HG03103 (cell line): ENCODE data around the gene KRT31.
"Not testable (repeated sequence)": the region's sequence is repeated elsewhere in the genome, so short reads cannot be mapped to it uniquely, and the experiment has no call there.

Source experiments
- ATAC-seq: cut with Tn5 transposase; IDR thresholded peaks from one replicate; pipeline ENCODE4 v1.9.1; 2021; ENCODE audit warnings: low read depth; ENCODE audit not compliant: unreplicated experiment

Gene KRT31

DNA sequence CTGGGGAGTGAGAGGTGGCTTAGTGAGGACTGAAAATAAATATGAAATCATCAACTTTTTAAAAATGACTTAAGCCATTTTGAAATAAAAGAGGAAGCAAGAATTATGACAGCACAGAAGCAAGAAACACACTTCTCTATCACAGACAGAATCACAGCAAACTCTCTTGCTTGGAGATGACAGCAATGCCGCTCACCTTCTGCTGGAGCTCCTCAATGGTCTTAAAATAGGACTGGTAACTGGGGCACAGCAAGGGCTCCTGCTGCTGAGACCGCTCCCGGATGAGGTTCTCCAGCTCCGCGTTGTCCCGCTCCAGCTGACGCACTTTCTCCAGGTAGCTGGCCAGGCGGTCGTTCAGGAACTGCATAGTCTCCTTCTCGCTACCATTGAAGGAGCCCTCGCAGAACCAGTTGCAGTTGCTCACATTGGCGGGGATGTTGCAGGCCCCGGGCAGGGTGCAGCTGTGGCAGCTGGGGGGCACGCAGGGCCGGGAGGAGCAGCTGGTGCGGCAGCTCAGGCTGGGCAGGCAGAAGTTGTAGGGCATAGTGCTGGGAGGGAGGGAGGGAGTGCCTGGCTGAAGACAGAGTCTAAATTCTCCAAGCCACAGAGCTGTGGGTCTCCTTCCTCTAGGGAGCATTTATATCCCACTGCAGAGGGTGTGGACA, at the start of gene KRT31:
Gene KRT31, minus strand, starts transcription at position 613 of the 665 bp plus-strand sequence. Its CDS starts 69 bp downstream, at position 544.
- ATAC-seq = no peak

DNA sequence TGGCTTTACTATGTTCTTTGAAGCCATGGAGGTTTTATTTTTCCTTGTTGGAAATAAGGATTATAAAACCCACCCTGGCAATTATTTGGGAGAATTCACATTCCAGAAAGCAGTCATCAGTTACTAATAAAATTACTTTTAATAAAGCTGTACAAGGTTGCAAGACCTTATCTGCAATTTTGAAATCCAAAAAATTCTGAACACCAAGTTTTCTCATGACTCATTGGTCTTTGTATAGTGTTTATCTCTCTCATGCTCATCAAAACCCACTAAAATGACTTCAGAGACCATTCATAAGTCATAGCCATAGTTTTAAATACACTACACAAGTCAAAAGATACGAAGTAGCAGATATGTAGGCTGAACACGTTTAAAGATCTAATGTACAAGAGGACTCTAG, 49.4 kb upstream of the KRT31 start:
- no peak for ATAC-seq

DNA sequence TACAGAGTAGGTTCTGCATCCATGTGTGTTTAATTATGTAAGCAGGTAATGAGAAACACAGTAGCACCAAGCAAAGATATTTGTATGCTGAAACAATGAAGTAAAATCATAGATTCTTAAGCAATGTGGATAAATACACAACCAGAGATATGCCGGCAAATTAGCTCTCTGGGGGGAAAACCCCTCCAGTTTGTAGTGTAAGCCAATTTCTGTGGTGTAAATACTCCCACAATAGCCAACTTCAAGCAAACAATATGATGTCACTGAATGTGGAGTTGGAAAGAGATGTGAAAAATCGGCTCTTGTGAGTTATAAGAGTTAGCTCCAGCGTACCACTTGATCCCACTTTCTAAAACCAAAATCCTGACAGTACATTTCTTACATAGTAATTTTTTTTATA, 47.2 kb upstream of the KRT31 start:
- ATAC-seq = no peak

GRCh38 chr17:41444186-41444585, 46.8 kb upstream of the KRT31 start:
- ATAC-seq = no peak

DNA sequence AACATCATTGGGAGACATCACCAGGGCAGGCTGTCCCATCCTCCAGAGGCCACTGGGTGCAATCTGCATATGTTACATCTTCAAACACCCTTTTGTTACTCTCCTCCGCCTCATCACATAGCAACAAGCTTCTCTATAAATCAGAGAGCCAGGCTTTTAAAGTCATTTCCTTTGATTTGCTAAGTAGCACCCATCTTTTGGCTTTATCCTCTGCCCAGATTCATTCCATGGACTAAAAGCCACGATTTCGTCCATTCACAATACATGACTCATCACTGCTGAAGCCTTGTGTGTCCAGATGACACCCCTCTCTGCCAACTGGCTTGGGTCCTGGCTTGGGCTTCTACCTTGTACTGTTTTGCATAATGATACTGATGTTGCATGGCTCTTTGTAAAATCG, 45.3 kb upstream of the KRT31 start:
- ATAC-seq = no peak

- ATAC-seq = no peak
Measured at GRCh38 chr17:41440531-41441033, 43.2 kb upstream of the KRT31 start, which contains the start of gene KRT38. Gene KRT38 (minus strand): TSS chr17:41440983. CDS start chr17:41440921, 62 bp downstream.

DNA sequence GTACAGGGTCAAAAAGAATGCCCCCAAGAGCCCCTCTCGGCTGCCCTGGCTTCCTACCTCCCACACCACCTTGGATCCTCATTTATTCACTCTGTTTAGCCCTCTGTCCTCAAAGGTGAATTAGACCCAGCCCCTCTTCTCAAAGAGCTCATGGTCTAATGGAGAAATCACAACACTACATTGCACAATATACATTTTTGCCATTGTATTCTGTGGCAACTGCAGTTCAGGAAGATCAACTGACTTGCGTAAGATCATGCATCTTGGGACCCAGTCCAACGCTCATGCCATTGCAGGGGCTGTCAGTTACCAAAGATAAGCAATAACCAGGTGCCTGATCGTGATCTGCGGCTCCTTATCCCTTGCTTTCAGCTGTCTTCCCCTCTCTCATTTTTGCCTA, 42.0 kb upstream of the KRT31 start:
- no peak for ATAC-seq

GRCh38 chr17:41437769-41438168, 40.4 kb upstream of the KRT31 start:
- ATAC-seq = no peak

GRCh38 chr17:41437254-41437653, 39.8 kb upstream of the KRT31 start:
- no peak for ATAC-seq

DNA sequence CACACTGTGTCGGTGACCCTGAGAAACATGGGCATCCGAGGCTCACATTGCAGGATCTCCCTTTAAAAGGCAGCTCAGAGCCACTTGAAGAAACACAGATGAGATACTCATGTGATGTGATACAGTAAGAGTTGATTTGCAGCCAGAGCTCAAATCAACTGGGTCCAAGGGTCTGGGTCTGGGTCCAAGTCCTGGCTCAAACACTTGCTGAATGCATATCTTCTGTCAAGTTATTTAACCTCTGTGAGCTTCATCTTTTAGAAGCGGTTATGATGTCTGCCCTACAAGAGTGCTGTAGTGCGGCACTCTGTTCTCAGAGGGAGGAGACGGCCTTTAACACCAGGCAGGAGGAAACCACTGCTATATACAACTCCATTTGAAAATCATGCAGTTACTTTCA, 37.0 kb upstream of the KRT31 start:
- no peak for ATAC-seq

GRCh38 chr17:41434005-41434404, 36.6 kb upstream of the KRT31 start:
- ATAC-seq = no peak

DNA sequence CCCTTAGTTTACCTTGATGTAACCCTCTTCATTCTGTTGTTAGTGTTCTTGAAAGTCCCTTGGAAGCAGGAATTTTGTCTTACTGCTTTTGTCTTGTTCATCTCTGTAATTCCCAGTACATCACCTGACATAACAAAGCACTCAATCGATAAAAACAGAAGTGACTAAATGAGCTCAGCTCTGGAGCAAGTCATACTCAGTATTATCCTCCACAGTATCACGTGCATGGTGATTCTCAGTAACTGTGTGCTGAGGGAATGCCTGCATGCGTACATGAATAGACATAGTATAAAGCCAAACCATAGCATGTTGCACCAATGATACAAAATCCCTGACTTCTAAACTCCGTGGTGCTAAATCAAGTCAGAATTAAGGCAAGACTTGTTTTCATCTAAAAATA, 36.2 kb upstream of the KRT31 start:
- no peak for ATAC-seq

GRCh38 chr17:41430376-41430775, 33.0 kb upstream of the KRT31 start:
- ATAC-seq = not testable (repeated sequence)

DNA sequence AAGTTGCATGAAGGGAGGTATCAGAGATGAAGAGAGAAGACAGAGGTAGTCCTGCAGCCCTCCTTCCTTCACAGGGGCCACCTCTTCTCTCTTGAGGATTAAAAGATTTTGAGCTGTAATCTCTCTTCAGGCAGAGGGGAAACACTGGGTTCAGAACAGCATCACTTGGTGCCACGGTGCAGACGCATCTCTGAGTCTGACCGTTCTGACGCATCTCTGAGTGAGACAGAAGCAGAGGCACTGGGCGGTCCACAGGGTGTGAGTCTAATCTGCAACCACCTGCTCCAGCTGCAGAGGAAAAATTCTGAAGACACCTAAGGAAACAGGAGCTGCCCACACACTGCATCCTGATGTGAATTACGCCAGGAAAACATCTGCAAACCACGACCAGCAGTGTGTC, 32.3 kb upstream of the KRT31 start:
- no peak for ATAC-seq

DNA sequence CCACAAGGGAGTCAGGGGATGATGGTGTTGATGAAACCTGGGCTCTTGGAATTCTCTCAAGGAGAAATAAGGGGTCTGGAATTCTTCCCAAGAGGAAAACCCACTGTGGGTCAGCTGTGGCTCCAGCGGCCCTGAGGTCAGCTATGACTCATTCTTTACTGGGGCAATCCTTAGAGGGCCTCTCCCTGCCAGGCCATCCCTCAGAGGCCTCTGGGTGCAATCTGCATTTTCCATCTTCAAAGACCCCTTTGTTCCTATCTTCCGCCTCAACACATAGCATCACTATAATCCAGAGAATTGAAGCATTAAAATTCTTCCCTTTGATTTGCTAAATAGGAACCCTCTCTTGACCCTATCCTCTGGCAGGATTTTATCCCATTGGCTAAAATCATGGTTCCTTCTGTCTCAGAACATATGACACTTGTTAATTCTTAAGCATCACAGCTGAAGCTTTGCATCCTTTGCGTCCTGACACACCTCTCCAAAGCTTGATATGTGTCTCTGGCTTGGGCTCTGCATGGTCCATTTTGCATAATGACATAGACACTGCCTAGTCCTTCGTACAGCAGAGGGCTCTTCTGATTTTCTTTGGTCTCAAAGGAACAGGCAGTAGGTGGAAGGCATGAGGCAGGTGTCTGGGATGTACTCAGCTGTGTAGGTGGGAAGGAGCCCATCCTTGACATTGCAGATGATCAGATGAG, 31.3 kb upstream of the KRT31 start:
- ATAC-seq = no peak

DNA sequence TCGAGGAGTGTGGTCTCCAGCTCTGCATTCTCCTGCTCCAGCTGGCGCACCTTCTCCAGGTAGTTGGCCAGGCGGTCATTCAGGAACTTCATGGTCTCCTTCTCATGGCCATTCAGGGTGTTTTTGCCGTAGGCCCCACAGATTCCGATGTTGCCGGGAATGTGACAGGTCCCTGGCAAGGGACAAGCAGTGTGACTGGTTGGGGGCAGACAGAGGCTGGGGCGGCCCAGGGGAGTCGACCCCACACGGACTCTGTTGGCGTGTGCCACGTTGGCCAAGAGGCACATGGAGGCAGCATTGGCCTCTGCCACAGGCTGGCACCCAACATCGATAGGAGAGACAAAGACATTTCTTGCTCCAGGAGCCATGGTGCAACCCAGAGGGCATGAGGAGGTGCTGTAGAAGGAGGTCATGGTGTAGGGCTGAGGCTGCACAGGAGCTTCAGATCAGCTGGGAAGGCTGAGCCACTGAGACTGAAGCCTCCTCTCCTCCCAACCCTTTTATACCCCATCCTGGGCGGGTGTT, 26.8 kb upstream of the KRT31 start, which contains the start of gene KRT37:
Gene KRT37, minus strand, starts transcription at position 475 of the 525 bp plus-strand sequence. Its CDS starts 62 bp downstream, at position 413.
- no peak for ATAC-seq

DNA sequence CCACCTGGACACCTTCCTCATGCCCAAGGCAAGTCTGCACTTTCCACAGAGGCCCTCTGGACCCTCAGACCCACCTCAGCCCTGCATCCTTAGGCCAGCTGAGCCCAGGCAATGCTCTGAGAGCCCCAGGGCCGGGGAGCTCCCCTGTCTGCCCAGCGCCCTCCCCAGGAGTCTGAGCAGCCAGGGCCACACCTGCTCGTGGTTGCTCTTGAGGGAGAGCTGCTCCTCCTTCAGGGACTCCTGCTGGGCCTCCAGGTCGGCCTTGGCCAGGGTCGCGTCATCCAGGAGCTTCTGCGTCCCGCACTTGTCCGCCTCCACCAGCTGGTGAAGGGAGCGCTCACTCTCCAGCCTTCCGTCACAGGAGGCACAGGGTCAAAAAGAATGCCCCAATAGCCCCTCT, 25.2 kb upstream of the KRT31 start:
- not testable (repeated sequence) for ATAC-seq

GRCh38 chr17:41421617-41422016, 24.2 kb upstream of the KRT31 start:
- no peak for ATAC-seq

DNA sequence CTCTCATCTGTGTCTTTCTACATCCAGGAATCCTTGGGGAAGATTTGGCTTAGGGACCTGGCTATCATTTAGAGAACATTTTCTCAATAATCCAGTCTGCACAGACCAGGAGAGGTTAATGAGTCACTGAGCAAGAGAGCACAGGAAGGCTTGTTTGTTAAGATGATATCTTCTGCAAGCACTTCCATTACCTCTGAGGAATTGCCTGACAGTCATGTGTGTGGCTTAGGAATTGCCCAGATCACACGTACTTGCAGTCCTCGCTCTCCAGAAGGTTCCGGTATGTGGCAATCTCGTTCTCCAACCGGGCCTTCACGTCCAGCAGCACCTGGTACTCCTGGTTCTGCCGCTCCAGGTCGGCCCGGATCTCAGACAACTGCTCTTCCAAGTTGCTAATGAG, 23.7 kb upstream of the KRT31 start:
- no peak for ATAC-seq

- ATAC-seq = no peak
Measured at GRCh38 chr17:41420134-41420533, 22.7 kb upstream of the KRT31 start.

GRCh38 chr17:41419716-41420115, 22.3 kb upstream of the KRT31 start:
- no peak for ATAC-seq
